Amniotic epithelial cell (primary cell): Measurements from ENCODE around the gene EIF5A2.
"Not testable (repeated sequence)": the region's sequence is repeated elsewhere in the genome, so short reads cannot be mapped to it uniquely, and the experiment has no call there.

Experiments used
- DNase-seq: peaks from one replicate; pipeline ENCODE4 v3.0.0-alpha.2; 2010; ENCODE audit warnings: low read depth

Gene EIF5A2

DNA sequence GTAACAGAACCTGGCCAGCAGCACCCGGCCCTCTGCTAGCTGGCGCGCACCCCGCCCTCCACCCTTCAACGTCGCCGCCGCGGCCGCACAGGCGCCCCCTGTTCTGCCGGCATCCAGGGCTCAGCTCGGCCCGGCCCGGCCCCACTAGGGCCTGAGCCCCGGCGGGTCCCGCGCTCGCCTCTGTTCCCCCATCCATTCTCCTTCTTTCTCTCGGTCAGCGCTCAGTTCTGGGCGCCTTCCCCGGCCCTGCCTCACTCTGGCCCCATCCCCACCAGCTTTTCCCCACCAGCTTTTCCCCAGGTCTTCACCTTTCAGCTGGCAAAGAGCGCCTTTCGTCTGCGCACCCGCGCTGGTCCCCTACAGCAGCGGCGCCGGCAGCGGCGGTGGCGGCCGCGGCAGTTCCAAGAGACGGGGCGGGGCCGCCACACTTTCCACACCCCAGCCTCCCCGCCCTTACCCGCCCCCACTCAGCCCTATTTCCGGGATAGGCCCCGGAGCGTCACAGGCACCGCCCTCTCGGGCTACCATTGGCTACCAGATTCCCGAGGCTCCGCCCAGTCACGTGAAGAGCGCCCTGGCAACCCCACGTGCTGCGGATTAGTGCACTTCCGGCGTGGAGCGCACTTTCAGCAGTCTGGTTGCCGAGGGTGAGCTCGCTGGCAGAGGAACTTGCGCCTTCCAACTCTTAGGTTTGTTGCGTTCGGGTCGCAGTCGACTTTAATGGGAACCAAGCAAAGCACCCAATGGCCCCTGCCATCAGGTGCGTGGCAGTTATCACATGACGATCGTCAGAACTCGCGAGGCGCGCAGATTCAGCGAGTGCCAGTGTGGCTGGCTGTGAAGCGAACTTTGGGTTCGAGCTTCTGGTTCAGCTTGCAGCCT is at the start of gene EIF5A2:
EIF5A2 (minus strand) TSS at position 403 of the 882 bp plus-strand sequence. CDS start 831 bp downstream, outside the sequence.
- DNase-seq: peak; percentile 95

DNA sequence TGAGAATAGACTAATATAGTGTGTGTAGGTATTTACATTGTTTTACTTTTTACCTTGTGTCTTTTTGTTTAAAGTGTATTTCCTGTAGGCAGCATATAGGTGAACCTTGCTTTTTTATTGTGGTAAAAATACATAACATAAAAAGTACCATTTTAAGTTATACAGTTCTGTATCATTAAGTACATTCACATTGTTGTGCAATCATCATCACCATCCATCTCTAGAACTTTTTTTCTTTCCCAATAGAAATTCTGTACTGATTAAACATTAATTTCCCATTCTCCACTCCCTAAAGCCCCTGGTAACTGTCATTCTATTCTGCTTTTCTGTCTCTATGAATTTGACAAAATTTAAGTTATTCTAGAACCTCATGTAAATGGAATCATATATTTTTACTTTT is 48.2 kb upstream of the EIF5A2 start:
- no peak for DNase-seq

DNA sequence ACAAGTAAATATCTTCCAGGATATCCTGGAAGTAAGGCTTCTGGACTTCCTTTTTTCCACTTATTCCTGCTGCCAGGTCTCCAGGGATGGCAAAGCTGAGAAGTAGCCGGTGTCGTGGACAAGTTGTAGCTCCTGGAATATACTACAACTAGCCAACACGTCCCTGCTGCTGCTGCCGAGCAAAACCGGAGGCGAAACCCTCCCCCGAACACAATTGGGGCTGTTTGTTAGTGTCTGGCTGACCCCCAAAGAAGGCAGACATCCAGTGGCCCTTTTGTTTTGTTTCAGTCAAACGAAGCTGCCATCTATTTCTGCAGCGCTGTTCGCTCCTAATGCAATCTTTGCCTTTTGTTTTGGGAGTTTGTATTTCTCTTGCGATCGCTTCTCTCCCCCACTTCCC is 45.3 kb upstream of the EIF5A2 start:
- no peak for DNase-seq

DNA sequence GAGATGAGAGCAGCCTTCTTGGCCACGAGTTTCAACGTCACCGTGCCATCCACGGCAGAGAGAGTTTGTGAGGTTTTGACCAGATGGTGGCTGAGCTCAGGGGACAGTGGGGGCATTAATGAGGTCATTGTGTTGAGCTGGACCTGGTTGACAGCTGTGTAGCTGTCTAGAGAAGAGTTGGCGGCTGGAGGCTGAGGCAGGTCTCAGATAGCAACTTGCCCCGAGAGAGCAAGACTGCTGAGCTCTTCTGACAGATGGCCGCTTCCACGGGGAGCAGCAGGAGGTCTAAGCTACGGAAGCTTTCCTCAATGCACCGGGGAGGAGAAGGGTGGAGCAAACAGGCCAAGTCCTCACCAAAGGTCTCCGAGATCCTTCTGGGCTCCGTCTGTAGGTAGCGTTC is 44.8 kb upstream of the EIF5A2 start:
- DNase-seq: no peak

DNA sequence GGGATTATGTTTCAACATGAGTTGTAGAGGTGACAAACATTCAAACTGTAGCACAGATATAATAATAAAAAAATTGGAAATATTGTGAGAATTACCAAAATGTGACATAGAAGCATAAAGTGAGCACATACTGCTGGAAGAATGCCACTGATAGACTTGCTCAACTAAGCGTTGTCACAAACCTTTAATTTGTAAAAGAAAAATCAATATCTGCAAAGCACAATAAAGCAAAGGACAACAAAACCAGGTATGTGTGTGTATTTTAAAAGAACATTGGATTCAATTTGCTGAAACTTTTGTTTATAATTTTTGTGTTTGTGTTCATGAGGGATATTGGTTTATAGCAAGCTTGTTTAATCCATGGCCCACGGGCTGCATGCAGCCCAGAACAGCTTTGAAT is 40.8 kb upstream of the EIF5A2 start:
- DNase-seq: no peak

DNA sequence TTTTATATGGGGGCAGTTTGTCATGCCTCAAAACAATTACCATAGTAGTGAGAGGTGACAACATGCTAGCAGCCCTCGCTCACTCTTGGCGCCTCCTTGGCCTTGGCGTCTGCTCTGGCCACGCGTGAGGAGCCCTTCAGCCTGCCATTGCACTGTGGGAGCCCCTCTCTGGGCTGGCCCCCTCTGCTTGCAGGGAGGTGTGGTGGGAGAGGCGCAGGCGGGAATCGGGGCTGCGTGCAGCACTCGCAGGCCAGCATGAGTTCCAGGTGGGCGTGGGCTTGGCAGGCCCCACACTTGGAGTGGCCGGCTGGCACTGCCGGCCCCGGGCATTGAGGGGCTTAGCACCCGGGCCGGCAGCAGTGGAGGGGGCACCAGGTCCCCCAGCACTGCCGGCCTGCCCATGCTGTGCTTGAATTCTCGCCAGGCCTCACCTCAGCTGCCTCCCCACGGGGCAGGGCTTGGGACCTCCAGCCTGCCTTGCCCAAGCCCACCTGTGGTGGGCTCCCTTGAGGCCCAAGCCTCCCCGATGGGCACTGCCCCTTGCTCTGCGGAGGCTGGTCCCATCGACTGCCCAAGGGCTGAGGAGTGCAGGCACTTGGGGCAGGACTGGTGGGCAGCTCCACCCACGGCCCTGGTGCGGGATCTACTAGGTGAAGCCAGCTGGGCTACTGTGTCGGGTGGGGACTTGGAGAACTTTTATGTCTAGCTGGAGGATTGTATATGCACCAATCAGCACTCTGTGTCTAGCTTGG is 38.8 kb upstream of the EIF5A2 start:
- DNase-seq: no peak

DNA sequence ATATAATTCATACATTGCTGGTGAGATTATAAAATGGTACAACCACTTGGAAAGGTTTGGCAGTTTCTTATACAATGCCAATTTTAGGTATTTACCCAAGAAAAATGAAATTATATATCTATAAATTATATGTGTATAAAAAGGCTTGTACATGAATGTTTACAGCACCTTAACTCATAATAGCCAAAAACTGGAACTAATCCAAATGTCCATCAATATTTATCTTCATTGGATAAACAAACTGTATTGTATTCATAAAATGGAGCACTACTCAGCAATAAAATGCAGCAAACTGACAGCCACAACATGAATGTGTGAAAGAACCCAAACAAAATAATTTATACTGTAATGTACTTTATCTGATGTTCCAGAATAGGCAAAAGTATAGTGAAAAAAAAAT is 33.6 kb upstream of the EIF5A2 start:
- DNase-seq: no peak

DNA sequence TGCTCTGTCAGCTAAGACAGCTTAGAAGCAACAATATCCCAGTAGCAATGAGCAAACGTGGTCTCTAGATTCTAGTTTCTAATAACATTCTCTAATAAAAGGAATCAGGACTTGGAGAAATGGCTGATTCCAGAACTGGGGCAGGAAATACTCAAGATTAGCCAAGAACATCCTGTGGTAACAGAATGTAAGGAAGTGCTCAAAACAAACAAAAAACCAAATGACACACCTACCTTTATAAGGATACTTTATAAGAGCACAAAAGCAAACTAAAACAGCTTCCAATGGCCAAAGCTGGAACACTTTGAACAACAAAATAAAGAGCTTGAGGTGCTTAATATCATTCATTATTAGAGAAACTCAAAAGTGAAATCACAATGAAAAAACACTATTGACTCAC is 33.1 kb upstream of the EIF5A2 start:
- peak; percentile 9 for DNase-seq

DNA sequence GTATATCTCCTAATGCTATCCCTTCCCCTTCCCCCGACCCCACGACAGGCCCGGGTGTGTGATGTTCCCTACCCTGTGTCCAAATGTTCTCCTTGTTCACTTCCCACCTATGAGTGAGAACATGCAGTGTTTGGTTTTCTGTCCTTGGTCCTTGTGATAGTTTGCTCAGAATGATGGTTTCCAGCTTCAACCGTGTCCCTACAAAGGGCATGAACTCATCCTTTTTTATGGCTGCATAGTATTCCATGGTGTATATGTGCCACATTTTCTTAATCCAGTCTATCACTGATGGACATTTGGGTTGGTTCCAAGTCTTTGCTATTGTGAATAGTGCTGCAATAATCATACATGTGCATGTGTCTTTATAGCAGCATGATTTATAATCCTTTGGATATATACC is 24.6 kb upstream of the EIF5A2 start:
- not testable (repeated sequence) for DNase-seq

DNA sequence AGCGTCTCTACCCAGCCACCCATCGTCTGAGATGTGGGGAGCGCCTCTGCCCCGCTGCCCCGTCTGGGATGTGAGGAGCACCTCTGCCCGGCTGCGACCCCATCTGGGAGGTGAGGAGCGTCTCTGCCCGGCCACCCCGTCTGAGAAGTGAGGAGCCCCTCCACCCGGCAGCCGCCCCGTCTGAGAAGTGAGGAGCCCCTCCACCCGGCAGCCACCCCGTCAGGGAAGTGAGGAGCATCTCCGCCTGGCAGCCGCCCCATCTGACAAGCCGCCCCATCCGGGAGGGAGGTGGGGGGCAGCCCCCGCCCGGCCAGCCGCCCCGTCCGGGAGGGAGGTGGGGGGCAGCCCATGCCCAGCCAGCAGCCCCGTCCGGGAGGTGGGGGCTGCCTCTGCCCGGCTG is 15.1 kb upstream of the EIF5A2 start:
- DNase-seq: not testable (repeated sequence)

DNA sequence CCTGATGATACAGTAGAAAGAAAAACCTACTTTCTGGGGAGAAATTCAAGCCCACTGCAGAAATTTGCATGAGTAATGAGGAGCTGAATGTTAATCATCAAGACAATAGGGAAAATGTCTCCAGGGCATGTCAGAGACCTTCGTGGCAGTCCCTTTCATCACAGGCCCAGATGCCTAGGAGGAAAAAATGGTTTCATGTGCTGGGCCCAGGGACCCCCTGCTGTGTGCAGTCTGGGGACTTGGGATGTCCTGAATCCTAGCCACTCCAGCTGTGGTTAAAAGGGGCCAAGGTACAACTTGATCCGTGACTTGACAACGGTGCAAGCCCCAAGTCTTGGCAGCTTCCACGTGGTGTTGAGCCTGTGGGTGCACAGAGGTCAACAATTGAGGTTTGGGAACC is 10.3 kb upstream of the EIF5A2 start:
- no peak for DNase-seq

DNA sequence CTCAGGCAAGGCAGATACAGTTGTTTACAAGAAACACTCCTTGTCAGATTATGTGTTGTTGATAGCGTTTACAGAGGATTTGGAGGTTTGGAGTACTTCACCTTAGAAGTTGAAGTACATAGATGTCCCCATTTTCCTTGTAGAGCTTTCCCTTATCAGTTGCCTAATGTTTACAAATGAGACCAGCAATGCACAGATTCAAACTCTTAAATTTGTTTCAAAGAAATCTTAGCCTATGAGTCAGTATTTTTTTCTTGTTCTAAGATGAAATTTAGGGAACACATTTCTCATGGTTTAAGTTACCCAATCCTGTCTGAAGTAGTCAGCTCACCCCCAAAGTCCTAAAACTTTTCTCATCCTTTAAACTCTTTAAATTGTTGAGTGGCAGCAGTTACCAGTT is 6.3 kb upstream of the EIF5A2 start:
- peak; percentile 50 for DNase-seq

DNA sequence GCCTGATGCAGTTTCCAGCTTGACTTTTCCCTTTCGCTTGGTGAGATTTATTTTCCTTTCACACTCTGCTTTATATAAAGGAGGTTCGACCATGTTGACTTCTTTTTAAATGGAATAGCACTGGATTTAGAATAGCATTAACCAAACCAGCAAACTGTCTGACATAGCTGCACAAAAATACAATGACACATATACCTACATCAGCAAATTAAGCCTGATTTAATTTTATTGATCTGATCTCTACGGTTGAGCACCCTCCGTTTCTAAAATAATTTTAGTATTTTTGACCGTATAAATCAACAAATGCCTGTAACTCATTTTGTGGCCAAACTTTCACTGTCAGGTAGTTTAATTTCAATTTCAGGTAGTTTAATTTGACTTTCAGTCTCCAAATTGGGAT is 5.8 kb upstream of the EIF5A2 start:
- no peak for DNase-seq

DNA sequence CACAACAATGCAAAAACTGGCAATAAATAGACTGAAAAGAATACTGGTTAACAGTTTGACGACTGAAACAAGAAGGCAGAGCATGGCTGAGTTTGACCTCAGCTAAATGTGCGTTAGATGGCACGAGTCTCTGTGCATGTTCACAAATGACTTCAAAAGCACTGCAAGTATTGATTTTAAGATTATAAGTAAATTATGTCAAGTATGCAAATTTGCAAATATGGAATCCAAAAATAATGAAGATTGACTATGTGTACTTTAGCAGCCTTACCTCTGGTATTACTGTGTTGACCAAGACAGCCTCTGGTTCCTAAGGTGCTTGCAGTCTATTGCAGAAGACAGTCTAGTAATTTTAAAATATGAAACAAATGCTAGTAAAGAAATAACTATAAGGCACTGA is 2.6 kb upstream of the EIF5A2 start:
- no peak for DNase-seq

DNA sequence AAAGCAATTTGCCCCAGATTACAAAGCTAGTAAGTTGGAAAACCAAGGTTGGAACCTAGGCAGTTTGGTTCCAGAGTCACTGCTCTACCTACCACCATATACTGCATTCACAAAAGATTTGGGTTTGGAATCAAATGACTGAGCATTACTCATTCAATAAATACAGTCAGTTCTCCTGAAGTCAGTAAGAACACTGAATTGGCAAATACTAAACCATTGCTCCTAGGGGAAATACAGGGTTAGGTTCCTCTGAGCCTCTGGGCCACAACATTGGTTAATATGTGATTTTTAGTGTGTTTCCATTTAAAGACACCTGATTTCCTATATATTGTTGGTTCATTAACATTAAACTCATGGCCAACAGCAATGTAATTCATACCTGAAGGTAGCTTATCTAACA is 2.1 kb upstream of the EIF5A2 start:
- no peak for DNase-seq

DNA sequence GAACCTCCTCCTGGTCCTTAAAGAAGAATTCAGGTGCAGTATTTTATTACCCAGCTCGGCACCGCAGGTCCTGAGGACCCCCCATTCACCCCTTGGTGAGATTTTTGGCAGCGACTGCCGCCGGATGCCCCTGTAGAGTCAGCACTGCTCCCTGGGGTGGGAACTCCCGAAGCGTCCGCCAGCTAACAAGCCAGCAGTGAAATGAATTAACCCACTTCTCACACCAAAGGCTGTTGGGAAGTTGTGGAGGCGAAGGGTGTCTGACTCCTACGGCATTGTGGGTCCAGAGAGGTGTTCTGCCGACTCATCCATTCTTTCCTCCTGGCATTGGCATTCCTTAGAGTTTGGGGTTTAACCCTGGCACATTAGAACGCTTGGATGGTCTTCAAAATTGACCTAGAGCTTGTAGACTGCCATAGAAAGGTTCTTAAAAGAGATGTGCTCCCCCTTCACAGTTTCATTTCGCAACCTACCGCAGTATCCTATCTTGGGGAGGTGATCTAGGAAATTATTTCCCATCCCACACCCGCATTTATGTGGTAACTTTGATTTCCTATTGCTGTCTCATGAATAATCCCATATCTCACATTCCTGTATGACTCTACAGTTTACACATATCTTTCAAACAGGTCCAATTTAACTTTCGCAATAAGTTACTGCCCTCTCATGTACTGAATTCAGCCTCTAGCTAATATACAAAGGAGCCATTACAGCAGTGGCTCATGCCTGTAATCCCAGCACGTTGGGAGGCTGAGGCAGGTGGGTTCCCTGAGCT is 879 bp upstream of the EIF5A2 start:
- peak; percentile 100 for DNase-seq

DNA sequence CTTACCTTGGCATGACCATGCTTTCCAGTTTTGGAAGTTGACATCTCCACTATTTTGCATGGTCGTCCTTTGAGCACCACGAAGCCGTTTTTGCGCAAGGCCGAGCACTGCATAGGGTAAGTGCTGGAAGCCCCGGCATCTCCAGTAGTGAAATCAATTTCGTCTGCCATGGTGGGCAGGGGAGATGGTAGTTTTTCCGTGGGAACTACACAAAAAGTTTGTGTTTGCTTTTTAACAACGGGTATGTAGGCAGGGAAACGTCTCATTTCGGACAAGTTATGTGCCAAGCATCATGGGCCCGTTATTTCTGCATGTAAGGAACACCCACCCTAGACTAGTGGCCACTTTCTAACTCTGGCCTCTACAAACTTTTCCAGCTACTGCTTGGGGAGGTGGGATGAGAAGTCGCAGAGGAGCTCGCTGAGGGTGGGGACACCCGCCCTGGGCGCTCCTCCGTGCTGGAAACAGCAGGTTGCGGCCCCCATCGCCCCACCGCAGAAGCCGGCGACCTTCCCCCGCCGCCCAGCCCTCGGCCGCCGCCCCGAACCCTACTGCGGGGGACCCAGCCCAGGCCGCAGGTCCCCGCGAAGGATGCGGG is 701 bp downstream of the EIF5A2 start:
- no peak for DNase-seq

DNA sequence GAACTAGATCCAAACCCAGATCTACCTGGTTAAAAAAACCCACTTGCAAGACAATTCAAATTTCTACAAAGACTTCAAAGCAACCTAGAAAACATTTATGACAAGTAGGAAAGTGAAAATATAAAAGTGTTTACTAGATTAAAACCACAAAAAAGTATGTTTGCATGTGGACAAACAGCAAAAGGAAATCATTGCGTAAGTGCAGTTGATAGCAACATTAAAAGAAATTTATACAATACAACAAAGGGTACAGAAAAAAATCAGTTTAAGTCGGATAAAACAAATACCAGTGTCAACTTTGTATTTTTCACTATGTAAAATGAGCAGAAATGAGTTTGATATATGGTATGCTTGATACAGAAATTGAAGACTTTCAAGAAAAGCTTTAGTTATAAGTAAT is 2.6 kb downstream of the EIF5A2 start:
- DNase-seq: no peak

DNA sequence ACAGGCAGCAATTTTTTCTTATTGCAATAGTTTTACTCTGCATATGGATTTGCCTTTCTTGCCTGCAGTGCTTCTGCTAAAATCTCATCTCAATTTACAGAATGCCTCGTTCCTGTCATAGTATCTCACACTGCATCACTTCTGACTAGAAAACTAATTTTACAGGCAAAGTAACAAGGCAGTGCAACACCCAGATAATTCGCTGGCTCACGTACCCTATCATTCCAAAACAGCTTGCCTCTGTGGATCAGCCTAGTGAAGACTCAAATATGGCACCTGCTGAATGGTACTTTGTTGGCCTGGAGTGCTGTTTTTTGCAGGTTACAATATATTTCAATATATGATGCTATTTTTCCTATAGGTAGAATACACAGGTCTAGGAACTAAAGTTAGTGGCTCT is 5.3 kb downstream of the EIF5A2 start:
- no peak for DNase-seq

DNA sequence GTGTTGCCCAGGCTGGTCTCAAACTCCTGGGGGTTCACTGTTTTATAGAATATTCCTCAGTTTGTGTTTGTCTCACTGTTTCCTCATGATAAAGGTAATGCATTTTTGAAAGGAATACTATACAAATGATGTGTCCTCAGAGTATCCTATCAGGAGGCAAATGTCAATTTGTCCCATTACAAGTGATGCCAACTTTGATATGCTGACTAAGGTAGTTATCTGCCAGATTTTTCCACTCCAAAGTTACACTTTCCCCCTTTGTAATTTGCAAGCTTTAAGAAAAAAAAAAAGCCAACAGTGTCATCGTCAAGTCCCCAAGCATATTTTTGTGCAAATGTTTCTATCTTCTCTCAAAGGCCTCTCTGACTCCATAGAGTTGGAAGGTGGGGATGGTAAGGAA is 9.0 kb downstream of the EIF5A2 start:
- no peak for DNase-seq

DNA sequence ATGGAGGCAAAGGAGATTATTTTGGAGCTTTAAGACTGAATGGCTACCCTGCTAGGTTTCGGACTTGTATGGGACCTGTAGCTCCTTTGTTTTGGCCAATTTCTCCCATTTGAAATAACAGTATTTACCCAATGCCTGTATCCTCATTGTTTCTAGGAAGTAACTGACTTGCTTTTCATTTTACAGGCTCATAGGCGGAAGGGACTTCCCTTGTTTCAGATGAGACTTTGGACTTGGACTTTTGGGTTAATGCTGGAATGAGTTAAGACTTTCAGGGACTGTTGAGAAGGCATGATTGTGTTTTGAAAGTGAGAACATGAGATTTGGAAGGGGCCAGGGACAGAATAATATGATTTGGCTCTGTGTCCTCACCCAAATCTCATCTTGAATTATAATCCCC is 10.5 kb downstream of the EIF5A2 start:
- DNase-seq: no peak

DNA sequence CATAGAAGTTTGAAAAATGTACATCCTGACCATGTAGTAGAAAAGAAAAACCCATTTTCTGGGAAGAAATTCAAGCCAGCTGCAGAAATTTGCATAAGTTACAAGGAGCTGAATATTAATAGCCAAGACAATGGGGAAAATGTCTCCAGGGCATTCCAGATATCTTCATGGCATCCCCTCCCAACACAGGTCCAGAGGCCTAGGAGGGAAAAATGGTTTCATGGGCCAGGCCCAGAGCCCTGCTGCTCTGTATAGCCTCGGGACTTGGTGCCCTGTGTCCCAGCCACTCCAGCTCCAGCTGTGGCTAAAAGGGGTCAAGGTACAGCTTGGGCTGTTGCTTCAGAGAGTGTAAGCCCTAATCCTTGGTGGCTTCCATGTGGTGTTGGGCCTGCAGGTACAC is 11.2 kb downstream of the EIF5A2 start:
- DNase-seq: not testable (repeated sequence)
